ENCODE data around the gene CCDC149. TPM values are rescaled to one million over a fixed set of nuclear protein-coding genes. Genes with fewer than 3 reads are reported as not detected.

The CCDC149 gene
- total and polyA plus RNA-seq, 2 of the 13 experiments (the other 11 are each of a cell fraction or from before 2014, with no cell fraction given) = 0.44 to 0.95 TPM

DNA sequence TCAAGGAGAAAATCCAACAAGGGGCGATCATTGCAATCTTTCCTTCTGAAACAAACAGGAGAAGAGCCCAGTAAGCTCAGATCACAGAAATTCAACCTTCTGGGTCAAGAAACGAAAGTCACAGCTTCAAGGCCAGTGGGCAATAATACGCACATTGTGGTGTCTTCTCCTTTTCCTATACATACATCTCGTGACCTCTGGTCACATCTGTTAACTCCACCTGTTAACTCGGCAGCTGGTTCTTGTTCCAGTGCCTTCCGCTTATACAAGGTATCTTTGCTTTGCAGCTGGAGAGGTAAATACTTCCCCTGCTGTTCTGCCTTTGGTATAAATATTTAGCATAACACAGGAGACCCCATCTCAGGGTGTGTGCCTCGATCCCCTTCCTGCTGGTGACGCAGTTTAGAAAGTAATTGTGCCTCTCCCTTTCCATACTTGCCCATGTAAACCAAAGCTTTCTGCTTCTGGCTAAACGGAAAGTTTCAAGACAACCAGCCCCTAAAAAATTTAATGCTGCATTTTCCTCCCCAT lies 45.0 kb downstream of the CCDC149 start:
- no peak for ATAC-seq
- in situ Hi-C loops (cut with HindIII; ENCODE audit: extremely low pct_ligation_motif_present, low pct_unique_long_range_greater_than_20kb) (no loop called here), intact Hi-C loops (cut with micrococcal nuclease; ENCODE audit: unreplicated experiment) (no loop called here)
- H3K4me1 ChIP-seq (ENCODE audit: insufficient read depth, low read length) = no peaks in the 10 kb centered on the region
- DNase-seq (ENCODE audit: low spot score) = no peak
- no peaks in the 10 kb centered on the region for H4K20me1 ChIP-seq (ENCODE audit: insufficient read depth, low read length)
- no peaks in the 10 kb centered on the region for H3K79me2 ChIP-seq (ENCODE audit: insufficient read depth, low read length)
- H3K36me3 ChIP-seq (replicated peaks in 1 of 2; ENCODE audit: control insufficient read depth in 1 of 2, insufficient read depth in 2 of 2, low read length in 2 of 2) = no peaks in the 10 kb centered on the region
- TF ChIP-seq ZFP36L2 (CRISPR knock-in tag; IDR thresholded peaks at IDR 0.05) = no peak
- no peak for TF ChIP-seq NPAS2 (CRISPR knock-in tag; IDR thresholded peaks at IDR 0.05; ENCODE audit: borderline replicate concordance)
- TF ChIP-seq, protein P1, sequence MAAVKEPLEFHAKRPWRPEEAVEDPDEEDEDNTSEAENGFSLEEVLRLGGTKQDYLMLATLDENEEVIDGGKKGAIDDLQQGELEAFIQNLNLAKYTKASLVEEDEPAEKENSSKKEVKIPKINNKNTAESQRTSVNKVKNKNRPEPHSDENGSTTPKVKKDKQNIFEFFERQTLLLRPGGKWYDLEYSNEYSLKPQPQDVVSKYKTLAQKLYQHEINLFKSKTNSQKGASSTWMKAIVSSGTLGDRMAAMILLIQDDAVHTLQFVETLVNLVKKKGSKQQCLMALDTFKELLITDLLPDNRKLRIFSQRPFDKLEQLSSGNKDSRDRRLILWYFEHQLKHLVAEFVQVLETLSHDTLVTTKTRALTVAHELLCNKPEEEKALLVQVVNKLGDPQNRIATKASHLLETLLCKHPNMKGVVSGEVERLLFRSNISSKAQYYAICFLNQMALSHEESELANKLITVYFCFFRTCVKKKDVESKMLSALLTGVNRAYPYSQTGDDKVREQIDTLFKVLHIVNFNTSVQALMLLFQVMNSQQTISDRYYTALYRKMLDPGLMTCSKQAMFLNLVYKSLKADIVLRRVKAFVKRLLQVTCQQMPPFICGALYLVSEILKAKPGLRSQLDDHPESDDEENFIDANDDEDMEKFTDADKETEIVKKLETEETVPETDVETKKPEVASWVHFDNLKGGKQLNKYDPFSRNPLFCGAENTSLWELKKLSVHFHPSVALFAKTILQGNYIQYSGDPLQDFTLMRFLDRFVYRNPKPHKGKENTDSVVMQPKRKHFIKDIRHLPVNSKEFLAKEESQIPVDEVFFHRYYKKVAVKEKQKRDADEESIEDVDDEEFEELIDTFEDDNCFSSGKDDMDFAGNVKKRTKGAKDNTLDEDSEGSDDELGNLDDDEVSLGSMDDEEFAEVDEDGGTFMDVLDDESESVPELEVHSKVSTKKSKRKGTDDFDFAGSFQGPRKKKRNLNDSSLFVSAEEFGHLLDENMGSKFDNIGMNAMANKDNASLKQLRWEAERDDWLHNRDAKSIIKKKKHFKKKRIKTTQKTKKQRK (IDR thresholded peaks at IDR 0.05; ENCODE audit: low read length) = no peak
- TF ChIP-seq, protein P2, sequence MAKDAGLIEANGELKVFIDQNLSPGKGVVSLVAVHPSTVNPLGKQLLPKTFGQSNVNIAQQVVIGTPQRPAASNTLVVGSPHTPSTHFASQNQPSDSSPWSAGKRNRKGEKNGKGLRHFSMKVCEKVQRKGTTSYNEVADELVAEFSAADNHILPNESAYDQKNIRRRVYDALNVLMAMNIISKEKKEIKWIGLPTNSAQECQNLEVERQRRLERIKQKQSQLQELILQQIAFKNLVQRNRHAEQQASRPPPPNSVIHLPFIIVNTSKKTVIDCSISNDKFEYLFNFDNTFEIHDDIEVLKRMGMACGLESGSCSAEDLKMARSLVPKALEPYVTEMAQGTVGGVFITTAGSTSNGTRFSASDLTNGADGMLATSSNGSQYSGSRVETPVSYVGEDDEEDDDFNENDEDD (CRISPR knock-in tag; IDR thresholded peaks at IDR 0.05; ENCODE audit: borderline replicate concordance) = no peak
- TF ChIP-seq ZNF33B (CRISPR knock-in tag; IDR thresholded peaks at IDR 0.05) = no peak
- no peak for TF ChIP-seq KAT2B (IDR thresholded peaks at IDR 0.05; ENCODE audit: borderline replicate concordance, low read depth, low read length)
- TF ChIP-seq, protein P3, sequence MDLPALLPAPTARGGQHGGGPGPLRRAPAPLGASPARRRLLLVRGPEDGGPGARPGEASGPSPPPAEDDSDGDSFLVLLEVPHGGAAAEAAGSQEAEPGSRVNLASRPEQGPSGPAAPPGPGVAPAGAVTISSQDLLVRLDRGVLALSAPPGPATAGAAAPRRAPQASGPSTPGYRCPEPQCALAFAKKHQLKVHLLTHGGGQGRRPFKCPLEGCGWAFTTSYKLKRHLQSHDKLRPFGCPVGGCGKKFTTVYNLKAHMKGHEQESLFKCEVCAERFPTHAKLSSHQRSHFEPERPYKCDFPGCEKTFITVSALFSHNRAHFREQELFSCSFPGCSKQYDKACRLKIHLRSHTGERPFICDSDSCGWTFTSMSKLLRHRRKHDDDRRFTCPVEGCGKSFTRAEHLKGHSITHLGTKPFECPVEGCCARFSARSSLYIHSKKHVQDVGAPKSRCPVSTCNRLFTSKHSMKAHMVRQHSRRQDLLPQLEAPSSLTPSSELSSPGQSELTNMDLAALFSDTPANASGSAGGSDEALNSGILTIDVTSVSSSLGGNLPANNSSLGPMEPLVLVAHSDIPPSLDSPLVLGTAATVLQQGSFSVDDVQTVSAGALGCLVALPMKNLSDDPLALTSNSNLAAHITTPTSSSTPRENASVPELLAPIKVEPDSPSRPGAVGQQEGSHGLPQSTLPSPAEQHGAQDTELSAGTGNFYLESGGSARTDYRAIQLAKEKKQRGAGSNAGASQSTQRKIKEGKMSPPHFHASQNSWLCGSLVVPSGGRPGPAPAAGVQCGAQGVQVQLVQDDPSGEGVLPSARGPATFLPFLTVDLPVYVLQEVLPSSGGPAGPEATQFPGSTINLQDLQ (CRISPR knock-in tag; IDR thresholded peaks at IDR 0.05) = no peak
- no peak for TF ChIP-seq EP300 (IDR thresholded peaks at IDR 0.05; ENCODE audit: low read depth in 2 of 2, low read length in 2 of 2)
- TF ChIP-seq EP300 (CRISPR knock-in tag; IDR thresholded peaks at IDR 0.05; ENCODE audit: borderline replicate concordance) = no peak
- TF ChIP-seq ZNF564 (CRISPR knock-in tag; IDR thresholded peaks at IDR 0.05) = no peak
- no peak for TF ChIP-seq STAT5B (CRISPR knock-in tag; IDR thresholded peaks at IDR 0.05)
- TF ChIP-seq NR2F2 (IDR thresholded peaks at IDR 0.05; ENCODE audit: borderline replicate concordance, low read depth) = no peak
- TF ChIP-seq ZNF720 (CRISPR knock-in tag; IDR thresholded peaks at IDR 0.05) = no peak
- no peak for TF ChIP-seq ZNF207 (IDR thresholded peaks at IDR 0.05; ENCODE audit: borderline replicate concordance)
- no peak for TF ChIP-seq ATF1 (CRISPR knock-in tag; IDR thresholded peaks at IDR 0.05)
- TF ChIP-seq ZNF17 (CRISPR knock-in tag; IDR thresholded peaks at IDR 0.05) = no peak
- H3K27ac ChIP-seq (ENCODE audit: extremely low read length, insufficient read depth, low read length) = no peak overlapping the region
- WGBS (ENCODE audit: low lambda C conversion rate) = 35% methylated on average over 9 of the region's 9 CpGs
- CTCF ChIA-PET (ENCODE audit: low intra/inter-chr PET ratio, low total read pairs) = no interaction called here
- H3K4me3 ChIP-seq (replicated peaks in 1 of 3; ENCODE audit: insufficient read depth in 1 of 3, low read depth in 2 of 3, low read length in 3 of 3) = no peak overlapping the region
- peaks cover 0 to 6% of the 10 kb centered on the region in 2 experiments; a peak in 1 of 5 replicates for H3K27me3 ChIP-seq (ENCODE audit: control insufficient read depth in 1 of 2, insufficient read depth in 2 of 2, low read length in 2 of 2)
- H3K9me3 ChIP-seq (ENCODE audit: low read length) = peaks cover 25% of the 10 kb centered on the region
- no peak for FAIRE-seq
- BruUV-seq (replicated peaks) = no TSS peak
- POLR2A ChIA-PET = no interaction called here
- H2AFZ ChIP-seq (ENCODE audit: low read length) = no peak overlapping the region
- H3K9ac ChIP-seq (ENCODE audit: insufficient read depth, low read depth, low read length) = no peak overlapping the region
- H3K4me2 ChIP-seq (ENCODE audit: low read depth, low read length) = no peak overlapping the region

Measured in HepG2 (cell line).